GM04504 (cell line): ENCODE data around the gene EEF1A2.

Source experiments
- DNase-seq: peaks from one replicate; pipeline ENCODE4 v3.0.0-alpha.2; 2012; ENCODE audit warnings: low read depth

The EEF1A2 gene

GRCh38 chr20:63467294-63468083 is 31.4 kb downstream of the EEF1A2 start:
- no peak for DNase-seq

- no peak for DNase-seq
Measured at GRCh38 chr20:63466861-63467260, 32.0 kb downstream of the EEF1A2 start.

GRCh38 chr20:63466250-63466825 is 32.5 kb downstream of the EEF1A2 start:
- no peak for DNase-seq

- DNase-seq, result no peak
Measured at GRCh38 chr20:63465380-63466249, 33.3 kb downstream of the EEF1A2 start.

- DNase-seq, result no peak
Measured at GRCh38 chr20:63464289-63464635, 34.6 kb downstream of the EEF1A2 start.

- DNase-seq, result no peak
Measured at GRCh38 chr20:63463400-63464288, 35.2 kb downstream of the EEF1A2 start.

- DNase-seq, result no peak
Measured at GRCh38 chr20:63462244-63462643, 36.6 kb downstream of the EEF1A2 start.

- DNase-seq, result no peak
Measured at GRCh38 chr20:63461104-63461763, 37.6 kb downstream of the EEF1A2 start.

GRCh38 chr20:63459070-63459380 is 39.9 kb downstream of the EEF1A2 start:
- no peak for DNase-seq

- DNase-seq, result no peak
Measured at GRCh38 chr20:63458170-63459069, 40.5 kb downstream of the EEF1A2 start.

GRCh38 chr20:63457737-63458136 is 41.1 kb downstream of the EEF1A2 start:
- DNase-seq, result no peak

- DNase-seq, result no peak
Measured at GRCh38 chr20:63456429-63457284, 42.2 kb downstream of the EEF1A2 start.

GRCh38 chr20:63455568-63455859 is 43.4 kb downstream of the EEF1A2 start:
- DNase-seq, result no peak

- DNase-seq, result no peak
Measured at GRCh38 chr20:63454731-63455567, 43.9 kb downstream of the EEF1A2 start.

- DNase-seq, result no peak
Measured at GRCh38 chr20:63452821-63453523, 45.9 kb downstream of the EEF1A2 start.

- no peak for DNase-seq
Measured at GRCh38 chr20:63452341-63452740, 46.5 kb downstream of the EEF1A2 start.

- no peak for DNase-seq
Measured at GRCh38 chr20:63451821-63452220, 47.1 kb downstream of the EEF1A2 start.
